HG03108 (cell line): ENCODE measurements around the gene ZNF341.
"Not testable (repeated sequence)": the region's sequence is repeated elsewhere in the genome, so short reads cannot be mapped to it uniquely, and the experiment has no call there.

Experiments used
- ATAC-seq: cut with Tn5 transposase; IDR thresholded peaks from one replicate; pipeline ENCODE4 v1.9.1; 2021; ENCODE audit warnings: moderate library complexity; ENCODE audit not compliant: unreplicated experiment

The ZNF341 gene

GRCh38 chr20:33731693-33732165 lies at the start of gene ZNF341:
ZNF341 (plus strand) TSS chr20:33731996; CDS start chr20:33732022, 26 bp downstream.
- peak; percentile 61 for ATAC-seq

- ATAC-seq, result no peak
Measured at GRCh38 chr20:33684533-33685327, 47.1 kb upstream of the ZNF341 start.

GRCh38 chr20:33685328-33686099 lies 46.3 kb upstream of the ZNF341 start:
- peak; percentile 32 for ATAC-seq

- peak; percentile 79 for ATAC-seq
Measured at GRCh38 chr20:33686100-33686983, 45.5 kb upstream of the ZNF341 start, which contains the start of gene E2F1. E2F1 (minus strand) TSS chr20:33686385; CDS start chr20:33686264, 121 bp downstream.

- no peak for ATAC-seq
Measured at GRCh38 chr20:33686984-33687366, 44.8 kb upstream of the ZNF341 start.

GRCh38 chr20:33687370-33687915 lies 44.4 kb upstream of the ZNF341 start:
- ATAC-seq, result no peak

- no peak for ATAC-seq
Measured at GRCh38 chr20:33687993-33688937, 43.5 kb upstream of the ZNF341 start.

- ATAC-seq, result no peak
Measured at GRCh38 chr20:33688938-33689424, 42.8 kb upstream of the ZNF341 start.

GRCh38 chr20:33689493-33689892 lies 42.3 kb upstream of the ZNF341 start:
- ATAC-seq, result no peak

- no peak for ATAC-seq
Measured at GRCh38 chr20:33689973-33690372, 41.8 kb upstream of the ZNF341 start.

GRCh38 chr20:33693289-33693688 lies 38.5 kb upstream of the ZNF341 start:
- no peak for ATAC-seq

GRCh38 chr20:33693741-33694638 lies 37.8 kb upstream of the ZNF341 start:
- no peak for ATAC-seq

- ATAC-seq, result no peak
Measured at GRCh38 chr20:33694639-33695012, 37.2 kb upstream of the ZNF341 start.

- ATAC-seq, result no peak
Measured at GRCh38 chr20:33696448-33696847, 35.3 kb upstream of the ZNF341 start.

GRCh38 chr20:33697129-33697528 lies 34.7 kb upstream of the ZNF341 start:
- ATAC-seq, result no peak

- not testable (repeated sequence) for ATAC-seq
Measured at GRCh38 chr20:33698966-33699365, 32.8 kb upstream of the ZNF341 start.

- ATAC-seq, result not testable (repeated sequence)
Measured at GRCh38 chr20:33700696-33701441, 30.9 kb upstream of the ZNF341 start.
